Measurements from ENCODE around the gene NDUFB3. TPM values are rescaled to one million over a fixed set of nuclear protein-coding genes. Genes with fewer than 3 reads are reported as not detected.
"Not testable (repeated sequence)": the region's sequence is repeated elsewhere in the genome, so short reads cannot be mapped to it uniquely, and the experiment has no call there.

The NDUFB3 gene
- total and polyA plus RNA-seq, 10 of the 15 experiments (the other 5 are each of a cell fraction or from before 2014, with no cell fraction given): 115 to 1,059 (median 187) TPM

DNA sequence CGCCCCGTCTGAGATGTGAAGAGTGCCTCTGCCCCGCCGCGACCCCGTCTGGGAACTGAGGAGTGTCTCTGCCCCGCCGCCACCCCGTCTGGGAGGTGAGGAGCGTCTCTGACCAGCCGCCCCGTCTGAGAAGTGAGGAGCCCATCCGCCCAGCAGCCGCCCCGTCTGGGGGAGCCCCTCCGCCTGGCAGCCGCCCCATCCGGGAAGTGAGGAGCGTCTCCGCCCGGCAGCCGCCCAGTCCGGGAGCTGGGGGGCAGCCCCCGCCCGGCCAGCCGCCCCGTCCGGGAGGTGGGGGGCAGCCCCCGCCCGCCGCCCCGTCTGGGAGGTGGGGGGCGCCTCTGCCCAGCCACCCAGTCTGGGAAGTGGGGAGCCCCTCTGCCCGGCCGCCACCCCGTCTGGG, 29.4 kb upstream of the NDUFB3 start:
- H3K4me3 ChIP-seq; RAD21 ChIA-PET (ENCODE audit: unreplicated experiment); H3K4me1 ChIP-seq (ENCODE audit: control insufficient read depth, insufficient read depth, low read length); SMC1A ChIA-PET (ENCODE audit: uncharacterized antibody, unreplicated experiment); intact Hi-C loops (cut with micrococcal nuclease; ENCODE audit: unreplicated experiment); H4K20me1 ChIP-seq (ENCODE audit: control insufficient read depth, insufficient read depth); H3K9ac ChIP-seq (ENCODE audit: control insufficient read depth, insufficient read depth, low read length); H3K79me2 ChIP-seq (ENCODE audit: control insufficient read depth, insufficient read depth, low read length); H3K27me3 ChIP-seq (replicated peaks in 1 of 2; ENCODE audit: control insufficient read depth in 2 of 2, insufficient read depth in 2 of 2, low read length in 1 of 2); DNase-seq (ENCODE audit: low read depth, low spot score); H3K9me3 ChIP-seq (replicated peaks; ENCODE audit: control insufficient read depth, insufficient read depth, low read length); BruUV-seq (replicated peaks); ATAC-seq; H3K4me2 ChIP-seq (ENCODE audit: control insufficient read depth, insufficient read depth); H3K36me3 ChIP-seq (ENCODE audit: control insufficient read depth in 2 of 2, insufficient read depth in 2 of 2, low read length in 1 of 2); FAIRE-seq; H2AFZ ChIP-seq (ENCODE audit: control insufficient read depth, low read depth, low read length); POLR2A ChIA-PET; H3K27ac ChIP-seq (ENCODE audit: control insufficient read depth, insufficient read depth); in situ Hi-C loops (cut with MboI); CTCF ChIA-PET: not testable (repeated sequence)
- WGBS (ENCODE audit: insufficient coverage, insufficient replicate concordance, low lambda C conversion rate, missing lambda C conversion rate): 100% methylated on average over 18 of the region's 36 CpGs

DNA sequence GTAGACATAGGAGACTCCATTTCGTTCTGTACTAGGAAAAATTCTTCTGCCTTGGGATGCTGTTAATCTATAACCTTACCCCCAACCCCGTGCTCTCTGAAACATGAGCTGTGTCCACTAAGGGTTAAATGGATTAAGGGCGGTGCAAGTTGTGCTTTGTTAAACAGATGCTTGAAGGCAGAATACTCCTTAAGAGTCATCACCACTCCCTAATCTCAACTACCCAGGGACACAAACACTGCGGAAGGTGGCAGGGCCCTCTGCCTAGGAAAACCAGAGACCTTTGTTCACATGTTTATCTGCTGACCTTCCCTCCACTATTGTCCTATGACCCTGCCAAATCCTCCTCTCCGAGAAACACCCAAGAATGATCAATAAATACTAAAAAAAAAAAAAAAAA, 28.8 kb upstream of the NDUFB3 start:
- ATAC-seq; H4K20me1 ChIP-seq (ENCODE audit: control insufficient read depth, insufficient read depth); H3K4me3 ChIP-seq; RAD21 ChIA-PET (ENCODE audit: unreplicated experiment); intact Hi-C loops (cut with micrococcal nuclease; ENCODE audit: unreplicated experiment); DNase-seq (ENCODE audit: low read depth, low spot score); BruUV-seq (replicated peaks); H3K27ac ChIP-seq (ENCODE audit: control insufficient read depth, insufficient read depth); H3K27me3 ChIP-seq (replicated peaks in 1 of 2; ENCODE audit: control insufficient read depth in 2 of 2, insufficient read depth in 2 of 2, low read length in 1 of 2); H3K79me2 ChIP-seq (ENCODE audit: control insufficient read depth, insufficient read depth, low read length); H3K9me3 ChIP-seq (replicated peaks; ENCODE audit: control insufficient read depth, insufficient read depth, low read length); H3K4me1 ChIP-seq (ENCODE audit: control insufficient read depth, insufficient read depth, low read length); H3K4me2 ChIP-seq (ENCODE audit: control insufficient read depth, insufficient read depth); H3K36me3 ChIP-seq (ENCODE audit: control insufficient read depth in 2 of 2, insufficient read depth in 2 of 2, low read length in 1 of 2); H3K9ac ChIP-seq (ENCODE audit: control insufficient read depth, insufficient read depth, low read length); in situ Hi-C loops (cut with MboI); SMC1A ChIA-PET (ENCODE audit: uncharacterized antibody, unreplicated experiment); CTCF ChIA-PET; POLR2A ChIA-PET; H2AFZ ChIP-seq (ENCODE audit: control insufficient read depth, low read depth, low read length); FAIRE-seq: not testable (repeated sequence)
- WGBS (ENCODE audit: insufficient coverage, insufficient replicate concordance, low lambda C conversion rate, missing lambda C conversion rate): 93% methylated on average over 4 of the region's 5 CpGs

DNA sequence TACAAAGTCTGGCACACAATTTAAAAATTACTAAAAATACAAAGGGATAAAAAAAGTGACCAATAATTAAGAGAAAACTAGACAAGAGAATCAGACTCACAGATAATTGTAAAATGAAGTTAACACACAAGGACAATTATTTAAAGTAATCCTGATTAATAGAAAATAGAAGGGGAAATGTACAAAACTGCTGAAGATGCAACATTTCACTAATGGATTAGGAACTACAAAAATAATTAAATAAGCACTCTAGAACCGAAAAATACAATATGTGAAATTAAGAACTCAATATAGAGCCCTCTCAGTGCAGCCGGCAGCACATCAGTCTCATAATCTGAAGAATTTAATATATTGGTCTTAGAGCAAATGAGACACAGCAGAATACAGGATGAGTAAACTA, 24.9 kb upstream of the NDUFB3 start:
- no TSS peak for BruUV-seq (replicated peaks)
- TF ChIP-seq POLR2A (IDR thresholded peaks at IDR 0.05; ENCODE audit: low read depth, low read length) (no peak), HDAC6 (IDR thresholded peaks at IDR 0.05; ENCODE audit: unreplicated experiment) (no peak), SIX5 (IDR thresholded peaks at IDR 0.05; ENCODE audit: low read depth, low read length, severe bottlenecking) (no peak), FOXK2 (IDR thresholded peaks at IDR 0.05) (no peak), CHD4 (IDR thresholded peaks at IDR 0.05) (no peak)
- TF ChIP-seq, protein P1, sequence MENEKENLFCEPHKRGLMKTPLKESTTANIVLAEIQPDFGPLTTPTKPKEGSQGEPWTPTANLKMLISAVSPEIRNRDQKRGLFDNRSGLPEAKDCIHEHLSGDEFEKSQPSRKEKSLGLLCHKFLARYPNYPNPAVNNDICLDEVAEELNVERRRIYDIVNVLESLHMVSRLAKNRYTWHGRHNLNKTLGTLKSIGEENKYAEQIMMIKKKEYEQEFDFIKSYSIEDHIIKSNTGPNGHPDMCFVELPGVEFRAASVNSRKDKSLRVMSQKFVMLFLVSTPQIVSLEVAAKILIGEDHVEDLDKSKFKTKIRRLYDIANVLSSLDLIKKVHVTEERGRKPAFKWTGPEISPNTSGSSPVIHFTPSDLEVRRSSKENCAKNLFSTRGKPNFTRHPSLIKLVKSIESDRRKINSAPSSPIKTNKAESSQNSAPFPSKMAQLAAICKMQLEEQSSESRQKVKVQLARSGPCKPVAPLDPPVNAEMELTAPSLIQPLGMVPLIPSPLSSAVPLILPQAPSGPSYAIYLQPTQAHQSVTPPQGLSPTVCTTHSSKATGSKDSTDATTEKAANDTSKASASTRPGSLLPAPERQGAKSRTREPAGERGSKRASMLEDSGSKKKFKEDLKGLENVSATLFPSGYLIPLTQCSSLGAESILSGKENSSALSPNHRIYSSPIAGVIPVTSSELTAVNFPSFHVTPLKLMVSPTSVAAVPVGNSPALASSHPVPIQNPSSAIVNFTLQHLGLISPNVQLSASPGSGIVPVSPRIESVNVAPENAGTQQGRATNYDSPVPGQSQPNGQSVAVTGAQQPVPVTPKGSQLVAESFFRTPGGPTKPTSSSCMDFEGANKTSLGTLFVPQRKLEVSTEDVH (IDR thresholded peaks at IDR 0.05; ENCODE audit: low read depth, partially characterized antibody): no peak
- TF ChIP-seq, protein P2, sequence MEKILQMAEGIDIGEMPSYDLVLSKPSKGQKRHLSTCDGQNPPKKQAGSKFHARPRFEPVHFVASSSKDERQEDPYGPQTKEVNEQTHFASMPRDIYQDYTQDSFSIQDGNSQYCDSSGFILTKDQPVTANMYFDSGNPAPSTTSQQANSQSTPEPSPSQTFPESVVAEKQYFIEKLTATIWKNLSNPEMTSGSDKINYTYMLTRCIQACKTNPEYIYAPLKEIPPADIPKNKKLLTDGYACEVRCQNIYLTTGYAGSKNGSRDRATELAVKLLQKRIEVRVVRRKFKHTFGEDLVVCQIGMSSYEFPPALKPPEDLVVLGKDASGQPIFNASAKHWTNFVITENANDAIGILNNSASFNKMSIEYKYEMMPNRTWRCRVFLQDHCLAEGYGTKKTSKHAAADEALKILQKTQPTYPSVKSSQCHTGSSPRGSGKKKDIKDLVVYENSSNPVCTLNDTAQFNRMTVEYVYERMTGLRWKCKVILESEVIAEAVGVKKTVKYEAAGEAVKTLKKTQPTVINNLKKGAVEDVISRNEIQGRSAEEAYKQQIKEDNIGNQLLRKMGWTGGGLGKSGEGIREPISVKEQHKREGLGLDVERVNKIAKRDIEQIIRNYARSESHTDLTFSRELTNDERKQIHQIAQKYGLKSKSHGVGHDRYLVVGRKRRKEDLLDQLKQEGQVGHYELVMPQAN (conservative IDR thresholded peaks at IDR 0.05): no peak

More for the DNA sequence above, 24.9 kb upstream of the NDUFB3 start:
- FAIRE-seq: peak; percentile 23
- ChIA-PET POLR2A (no interaction called here), SMC1A (ENCODE audit: uncharacterized antibody, unreplicated experiment) (no interaction called here), CTCF (no interaction called here), RAD21 (ENCODE audit: unreplicated experiment) (no interaction called here)
- no peak for DNase-seq (ENCODE audit: low read depth, low spot score)
- H3K27me3 ChIP-seq (replicated peaks in 1 of 2; ENCODE audit: control insufficient read depth in 2 of 2, insufficient read depth in 2 of 2, low read length in 1 of 2): no peaks in the 10 kb centered on the region
- in situ Hi-C loops (cut with MboI): no loop called here
- H3K4me3 ChIP-seq: no peak overlapping the region
- H3K27ac ChIP-seq (ENCODE audit: control insufficient read depth, insufficient read depth): no peak overlapping the region
- H3K79me2 ChIP-seq (ENCODE audit: control insufficient read depth, insufficient read depth, low read length): peaks cover 9% of the 10 kb centered on the region
- H3K4me1 ChIP-seq (ENCODE audit: control insufficient read depth, insufficient read depth, low read length): no peaks in the 10 kb centered on the region
- H3K36me3 ChIP-seq (ENCODE audit: control insufficient read depth in 2 of 2, insufficient read depth in 2 of 2, low read length in 1 of 2): peaks cover 0 to 3% of the 10 kb centered on the region in 2 experiments; a peak in 1 of 4 replicates
- H3K9ac ChIP-seq (ENCODE audit: control insufficient read depth, insufficient read depth, low read length): no peak overlapping the region
- peaks cover 3% of the 10 kb centered on the region for H3K9me3 ChIP-seq (replicated peaks; ENCODE audit: control insufficient read depth, insufficient read depth, low read length)
- 100% methylated on average over 2 of the region's 2 CpGs for WGBS (ENCODE audit: insufficient coverage, insufficient replicate concordance, low lambda C conversion rate, missing lambda C conversion rate)
- no peak overlapping the region for H2AFZ ChIP-seq (ENCODE audit: control insufficient read depth, low read depth, low read length)
- H3K4me2 ChIP-seq (ENCODE audit: control insufficient read depth, insufficient read depth): no peak overlapping the region
- ATAC-seq: no peak
- H4K20me1 ChIP-seq (ENCODE audit: control insufficient read depth, insufficient read depth): no peaks in the 10 kb centered on the region
- intact Hi-C loops (cut with micrococcal nuclease; ENCODE audit: unreplicated experiment): no loop called here
